NCI-H1417 (cell line): ENCODE results near the gene COL5A1.

Experiments used
- DNase-seq, 3 experiments: peaks; one replicate each; lab custom pipeline; 2025; lab: John Stamatoyannopoulos, UW

The COL5A1 gene

GRCh38 chr9:134606951-134607731 lies 34.5 kb upstream of the COL5A1 start:
- DNase-seq: peak in 1 of 3 experiments; percentile 8

- no peak for DNase-seq
These were observed 33.6 kb upstream of the COL5A1 start for GRCh38 chr9:134607971-134608370.

GRCh38 chr9:134611046-134611445 lies 30.6 kb upstream of the COL5A1 start:
- DNase-seq: no peak

GRCh38 chr9:134612309-134612708 lies 29.3 kb upstream of the COL5A1 start:
- no peak for DNase-seq

- DNase-seq: no peak
These were observed 28.9 kb upstream of the COL5A1 start for GRCh38 chr9:134612715-134613114.

GRCh38 chr9:134614256-134614655 lies 27.3 kb upstream of the COL5A1 start:
- no peak for DNase-seq

GRCh38 chr9:134616341-134616740 lies 25.3 kb upstream of the COL5A1 start:
- no peak for DNase-seq

GRCh38 chr9:134617246-134617645 lies 24.4 kb upstream of the COL5A1 start:
- DNase-seq: no peak

GRCh38 chr9:134617836-134618162 lies 23.8 kb upstream of the COL5A1 start:
- DNase-seq: no peak

GRCh38 chr9:134618163-134618832 lies 23.3 kb upstream of the COL5A1 start:
- DNase-seq: no peak

GRCh38 chr9:134618833-134619447 lies 22.7 kb upstream of the COL5A1 start:
- no peak for DNase-seq

- no peak for DNase-seq
These were observed 22.1 kb upstream of the COL5A1 start for GRCh38 chr9:134619448-134619982.

- no peak for DNase-seq
These were observed 21.5 kb upstream of the COL5A1 start for GRCh38 chr9:134619983-134620661.

- no peak for DNase-seq
These were observed 20.6 kb upstream of the COL5A1 start for GRCh38 chr9:134620751-134621557.

GRCh38 chr9:134621558-134622110 lies 20.0 kb upstream of the COL5A1 start:
- no peak for DNase-seq

GRCh38 chr9:134622896-134623257 lies 18.7 kb upstream of the COL5A1 start:
- no peak for DNase-seq

- no peak for DNase-seq
These were observed 18.1 kb upstream of the COL5A1 start for GRCh38 chr9:134623258-134624066.

- no peak for DNase-seq
These were observed 17.4 kb upstream of the COL5A1 start for GRCh38 chr9:134624137-134624591.

- no peak for DNase-seq
These were observed 16.9 kb upstream of the COL5A1 start for GRCh38 chr9:134624621-134625181.
